ENCODE measurements around the gene ARID1B.

Gene ARID1B

GRCh38 chr6:156988276-156989158 is 211.3 kb downstream of the ARID1B start:
- TF ChIP-seq CTCF (IDR thresholded peaks at IDR 0.05; ENCODE audit: low read depth, low read length, missing control alignments), result no peak
- no peak for DNase-seq (ENCODE audit: extremely low read depth, low read depth)
- H3K4me3 ChIP-seq (replicated peaks; ENCODE audit: low read depth, low read length), result no peak overlapping the region

GRCh38 chr6:156989159-156989806 is 212.1 kb downstream of the ARID1B start:
- H3K4me3 ChIP-seq (replicated peaks; ENCODE audit: low read depth, low read length), result no peak overlapping the region
- no peak for DNase-seq (ENCODE audit: extremely low read depth, low read depth)
- TF ChIP-seq CTCF (IDR thresholded peaks at IDR 0.05; ENCODE audit: low read depth, low read length, missing control alignments), result no peak

- no peak for DNase-seq (ENCODE audit: extremely low read depth, low read depth)
- H3K4me3 ChIP-seq (replicated peaks; ENCODE audit: low read depth, low read length), result no peak overlapping the region
- TF ChIP-seq CTCF (IDR thresholded peaks at IDR 0.05; ENCODE audit: low read depth, low read length, missing control alignments), result no peak
These were observed 215.0 kb downstream of the ARID1B start for GRCh38 chr6:156992020-156992804.

- TF ChIP-seq CTCF (IDR thresholded peaks at IDR 0.05; ENCODE audit: low read depth, low read length, missing control alignments), result no peak
- no peak for DNase-seq (ENCODE audit: extremely low read depth, low read depth)
- no peak overlapping the region for H3K4me3 ChIP-seq (replicated peaks; ENCODE audit: low read depth, low read length)
These were observed 216.5 kb downstream of the ARID1B start for GRCh38 chr6:156993713-156994112.

GRCh38 chr6:156994215-156995076 is 217.3 kb downstream of the ARID1B start:
- no peak for DNase-seq (ENCODE audit: extremely low read depth, low read depth)
- TF ChIP-seq CTCF (IDR thresholded peaks at IDR 0.05; ENCODE audit: low read depth, low read length, missing control alignments), result no peak
- H3K4me3 ChIP-seq (replicated peaks; ENCODE audit: low read depth, low read length), result no peak overlapping the region

- no peak for DNase-seq (ENCODE audit: extremely low read depth, low read depth)
- no peak for TF ChIP-seq CTCF (IDR thresholded peaks at IDR 0.05; ENCODE audit: low read depth, low read length, missing control alignments)
- H3K4me3 ChIP-seq (replicated peaks; ENCODE audit: low read depth, low read length), result no peak overlapping the region
These were observed 218.3 kb downstream of the ARID1B start for GRCh38 chr6:156995502-156995901.
